ENCODE results near the gene PACS2.

DNA sequence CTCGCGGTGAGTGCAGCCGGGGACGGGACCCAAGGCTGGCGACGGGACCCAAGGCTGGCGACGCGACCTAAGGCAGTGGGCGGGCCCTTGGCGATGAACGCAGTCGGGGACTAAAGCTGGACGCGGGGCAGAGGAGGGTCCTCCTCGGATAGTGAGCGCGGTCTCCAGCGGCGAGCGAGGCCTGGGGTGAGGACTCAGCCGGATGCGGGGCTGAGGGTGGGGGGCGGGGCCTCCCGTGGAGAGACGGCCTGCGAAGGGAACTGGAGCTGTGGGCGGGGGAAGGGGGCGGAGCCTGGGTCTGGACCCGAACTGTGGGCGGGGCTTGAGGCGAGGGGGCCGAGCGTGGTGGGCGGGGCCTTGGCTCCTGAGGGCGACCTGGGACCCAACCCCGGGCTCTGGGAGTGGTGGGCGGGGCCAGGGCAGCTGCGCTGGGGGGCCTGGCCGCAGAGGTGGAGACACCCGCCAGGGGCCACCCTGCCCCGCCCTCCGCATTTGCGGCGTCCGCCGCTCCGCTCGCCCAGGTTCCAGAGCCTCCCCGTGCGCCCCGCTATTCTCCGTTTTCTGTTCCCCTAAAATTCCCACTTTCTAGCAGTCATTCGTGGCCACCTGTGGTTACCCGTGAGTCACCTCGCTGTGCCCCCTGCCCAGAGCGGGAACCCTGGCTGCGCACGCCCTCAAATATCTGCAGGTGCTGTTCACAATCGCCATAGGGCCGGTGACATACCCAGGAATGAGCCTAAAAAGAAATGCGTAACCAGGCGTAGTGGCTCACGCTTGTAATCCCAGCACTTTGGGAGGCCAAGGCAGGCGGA lies 13.2 kb upstream of the PACS2 start:
- TF ChIP-seq, protein P1, sequence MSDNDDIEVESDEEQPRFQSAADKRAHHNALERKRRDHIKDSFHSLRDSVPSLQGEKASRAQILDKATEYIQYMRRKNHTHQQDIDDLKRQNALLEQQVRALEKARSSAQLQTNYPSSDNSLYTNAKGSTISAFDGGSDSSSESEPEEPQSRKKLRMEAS (IDR thresholded peaks at IDR 0.05): no peak
- TF ChIP-seq, protein P2, sequence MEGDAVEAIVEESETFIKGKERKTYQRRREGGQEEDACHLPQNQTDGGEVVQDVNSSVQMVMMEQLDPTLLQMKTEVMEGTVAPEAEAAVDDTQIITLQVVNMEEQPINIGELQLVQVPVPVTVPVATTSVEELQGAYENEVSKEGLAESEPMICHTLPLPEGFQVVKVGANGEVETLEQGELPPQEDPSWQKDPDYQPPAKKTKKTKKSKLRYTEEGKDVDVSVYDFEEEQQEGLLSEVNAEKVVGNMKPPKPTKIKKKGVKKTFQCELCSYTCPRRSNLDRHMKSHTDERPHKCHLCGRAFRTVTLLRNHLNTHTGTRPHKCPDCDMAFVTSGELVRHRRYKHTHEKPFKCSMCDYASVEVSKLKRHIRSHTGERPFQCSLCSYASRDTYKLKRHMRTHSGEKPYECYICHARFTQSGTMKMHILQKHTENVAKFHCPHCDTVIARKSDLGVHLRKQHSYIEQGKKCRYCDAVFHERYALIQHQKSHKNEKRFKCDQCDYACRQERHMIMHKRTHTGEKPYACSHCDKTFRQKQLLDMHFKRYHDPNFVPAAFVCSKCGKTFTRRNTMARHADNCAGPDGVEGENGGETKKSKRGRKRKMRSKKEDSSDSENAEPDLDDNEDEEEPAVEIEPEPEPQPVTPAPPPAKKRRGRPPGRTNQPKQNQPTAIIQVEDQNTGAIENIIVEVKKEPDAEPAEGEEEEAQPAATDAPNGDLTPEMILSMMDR (IDR thresholded peaks at IDR 0.05; ENCODE audit: low read depth, low read length, missing input control): no peak
- no peak for TF ChIP-seq NR2F2 (IDR thresholded peaks at IDR 0.05)
- TF ChIP-seq YY1 (IDR thresholded peaks at IDR 0.05): no peak
- no peak for TF ChIP-seq FOXA1 (IDR thresholded peaks at IDR 0.05)
